Measurements from ENCODE around the gene TFEC.

TFEC gene

GRCh38 chr7:115997221-115997620, 33.3 kb downstream of the TFEC start:
- Histone ChIP-seq H3K27ac (no peak overlapping the region), H3K4me3 (no peak overlapping the region)

GRCh38 chr7:115995701-115996100, 34.9 kb downstream of the TFEC start:
- no peak overlapping the region for H3K4me3 ChIP-seq
- H3K27ac ChIP-seq, result no peak overlapping the region

- no peak overlapping the region for H3K4me3 ChIP-seq
- H3K27ac ChIP-seq, result no peak overlapping the region
These were observed 42.2 kb downstream of the TFEC start for GRCh38 chr7:115988401-115988800.

- Histone ChIP-seq H3K4me3 (no peak overlapping the region), H3K27ac (no peak overlapping the region)
These were observed 43.1 kb downstream of the TFEC start for GRCh38 chr7:115987486-115987885.

GRCh38 chr7:115984105-115984504, 46.5 kb downstream of the TFEC start:
- H3K27ac ChIP-seq, result no peak overlapping the region
- no peak overlapping the region for H3K4me3 ChIP-seq

GRCh38 chr7:115980159-115980558, 50.4 kb downstream of the TFEC start:
- Histone ChIP-seq H3K27ac (no peak overlapping the region), H3K4me3 (no peak overlapping the region)

GRCh38 chr7:115976651-115977050, 53.9 kb downstream of the TFEC start:
- Histone ChIP-seq H3K27ac (no peak overlapping the region), H3K4me3 (no peak overlapping the region)

GRCh38 chr7:115975766-115976165, 54.8 kb downstream of the TFEC start:
- Histone ChIP-seq H3K4me3 (no peak overlapping the region), H3K27ac (no peak overlapping the region)

GRCh38 chr7:115973406-115973805, 57.2 kb downstream of the TFEC start:
- no peak overlapping the region for H3K27ac ChIP-seq
- no peak overlapping the region for H3K4me3 ChIP-seq

- no peak overlapping the region for H3K27ac ChIP-seq
These were observed 59.1 kb downstream of the TFEC start for GRCh38 chr7:115971506-115971905.

GRCh38 chr7:115968596-115968995, 62.0 kb downstream of the TFEC start:
- Histone ChIP-seq H3K4me3 (no peak overlapping the region), H3K27ac (no peak overlapping the region)

More at GRCh38 chr7:115971506-115971905, 59.1 kb downstream of the TFEC start:
- no peak overlapping the region for H3K4me3 ChIP-seq

- Histone ChIP-seq H3K27ac (no peak overlapping the region), H3K4me3 (no peak overlapping the region)
These were observed 62.4 kb downstream of the TFEC start for GRCh38 chr7:115968171-115968570.

GRCh38 chr7:115965796-115966475, 64.6 kb downstream of the TFEC start:
- Histone ChIP-seq H3K27ac (no peak overlapping the region), H3K4me3 (no peak overlapping the region)

GRCh38 chr7:115965236-115965635, 65.3 kb downstream of the TFEC start:
- H3K4me3 ChIP-seq, result no peak overlapping the region
- H3K27ac ChIP-seq, result no peak overlapping the region

- Histone ChIP-seq H3K4me3 (no peak overlapping the region), H3K27ac (no peak overlapping the region)
These were observed 65.8 kb downstream of the TFEC start for GRCh38 chr7:115964799-115965198.

GRCh38 chr7:115962340-115962739, 68.2 kb downstream of the TFEC start:
- Histone ChIP-seq H3K4me3 (no peak overlapping the region), H3K27ac (no peak overlapping the region)

- Histone ChIP-seq H3K4me3 (no peak overlapping the region), H3K27ac (no peak overlapping the region)
These were observed 76.8 kb downstream of the TFEC start for GRCh38 chr7:115953592-115954255.

- no peak overlapping the region for H3K4me3 ChIP-seq
- H3K27ac ChIP-seq, result no peak overlapping the region
These were observed 77.7 kb downstream of the TFEC start for GRCh38 chr7:115952832-115953231.

- no peak overlapping the region for H3K27ac ChIP-seq
- no peak overlapping the region for H3K4me3 ChIP-seq
These were observed 79.0 kb downstream of the TFEC start for GRCh38 chr7:115951547-115951946.

- H3K4me3 ChIP-seq, result no peak overlapping the region
- H3K27ac ChIP-seq, result no peak overlapping the region
These were observed 88.8 kb downstream of the TFEC start for GRCh38 chr7:115941703-115942268.

- H3K4me3 ChIP-seq, result no peak overlapping the region
- no peak overlapping the region for H3K27ac ChIP-seq
These were observed 90.0 kb downstream of the TFEC start for GRCh38 chr7:115940460-115941060.

Data from skin epidermis (tissue), 12 donors.